HG03064 (cell line): Measurements from ENCODE around the gene SIRT2.

ENCODE experiments used
- ATAC-seq: cut with Tn5 transposase; IDR thresholded peaks from one replicate; pipeline ENCODE4 v1.9.1; 2021; ENCODE audit warnings: low read depth; ENCODE audit not compliant: unreplicated experiment

Gene SIRT2

DNA sequence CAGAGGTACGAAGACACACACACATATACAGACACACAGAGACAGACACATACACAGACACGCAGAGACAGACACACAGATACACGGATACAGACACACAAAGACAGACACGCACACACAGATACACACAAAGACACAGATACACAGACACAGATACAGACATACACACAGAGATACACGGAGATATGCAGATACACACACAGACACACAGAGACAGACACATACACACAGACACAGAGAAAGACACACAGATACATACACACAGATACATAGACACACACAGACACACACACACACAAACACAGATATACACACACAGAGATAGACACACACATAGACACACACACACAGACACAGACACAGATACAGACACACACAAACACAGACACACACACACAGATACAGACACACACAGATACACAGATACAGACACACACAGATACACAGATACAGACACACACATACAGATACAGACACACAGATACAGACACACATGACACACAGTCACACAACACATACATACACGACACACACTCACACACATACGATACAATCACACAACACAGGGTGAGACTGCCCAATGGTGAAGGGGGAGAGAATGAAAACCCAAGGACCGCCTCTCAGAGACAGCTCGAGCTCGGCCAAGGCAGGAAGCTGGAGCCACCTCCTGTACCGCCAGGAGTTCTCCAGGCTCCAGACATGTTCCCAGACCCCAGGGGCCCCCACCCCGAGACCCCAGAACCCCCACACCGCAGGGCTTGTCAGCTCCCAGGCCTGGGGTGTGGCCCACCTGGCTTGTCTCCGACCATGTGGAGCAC is 21.4 kb upstream of the SIRT2 start:
- no peak for ATAC-seq

DNA sequence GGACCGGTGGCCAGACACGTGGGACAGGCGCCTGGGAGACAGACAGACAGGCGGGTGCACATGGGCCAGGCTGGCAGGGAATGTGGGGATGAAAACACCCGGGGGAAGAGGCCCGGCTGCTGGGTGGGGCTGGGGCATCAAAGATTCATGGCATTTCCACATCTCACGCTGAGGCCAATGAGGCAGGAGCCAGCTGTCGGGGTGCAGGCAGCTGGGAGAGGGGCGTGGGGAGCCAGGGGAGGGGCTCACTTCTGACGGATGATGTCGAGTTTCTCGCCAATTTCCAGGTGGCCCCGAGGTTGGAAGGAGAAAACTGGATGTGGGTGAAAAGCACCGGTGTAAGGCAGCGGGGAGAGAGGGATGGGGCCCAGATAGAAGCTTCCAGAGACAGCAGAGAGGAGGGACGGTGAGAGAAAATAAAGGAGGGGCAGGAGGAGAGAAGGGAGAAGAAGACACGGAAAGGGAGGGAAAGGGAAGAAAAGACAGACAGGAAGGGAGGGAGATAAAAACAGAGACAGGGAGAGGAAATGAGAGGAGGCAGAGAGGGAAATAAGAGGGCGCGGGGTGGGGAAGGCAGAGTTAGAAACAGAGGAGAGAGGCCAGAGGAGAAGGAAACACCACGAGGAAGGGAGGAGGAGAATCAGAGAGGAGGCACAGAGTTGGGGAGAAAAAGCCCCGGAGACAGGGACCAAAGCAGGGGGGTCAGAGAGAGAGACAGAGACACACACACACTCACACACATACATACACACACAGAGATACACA is 20.6 kb upstream of the SIRT2 start:
- ATAC-seq, result no peak

DNA sequence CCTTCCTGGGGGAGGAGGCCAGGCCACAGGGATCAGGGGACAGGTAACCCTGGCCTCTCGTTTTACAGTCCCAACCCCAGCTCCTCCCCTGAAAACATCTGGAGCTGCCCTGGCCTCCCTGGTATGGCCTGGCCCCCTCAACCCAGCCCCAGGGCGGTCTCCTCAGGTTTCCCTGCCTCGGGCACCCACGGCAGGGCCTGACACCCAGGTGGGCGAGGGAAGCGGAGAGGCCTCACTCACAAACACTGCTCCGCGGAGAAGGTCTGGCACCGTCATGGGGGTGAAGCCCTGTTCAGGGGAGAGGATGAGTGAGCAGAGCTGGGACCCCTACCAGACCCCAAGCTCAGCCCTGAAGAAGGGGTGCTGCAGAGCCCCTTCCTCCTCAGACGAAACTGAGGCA is 19.1 kb upstream of the SIRT2 start:
- ATAC-seq, result no peak

DNA sequence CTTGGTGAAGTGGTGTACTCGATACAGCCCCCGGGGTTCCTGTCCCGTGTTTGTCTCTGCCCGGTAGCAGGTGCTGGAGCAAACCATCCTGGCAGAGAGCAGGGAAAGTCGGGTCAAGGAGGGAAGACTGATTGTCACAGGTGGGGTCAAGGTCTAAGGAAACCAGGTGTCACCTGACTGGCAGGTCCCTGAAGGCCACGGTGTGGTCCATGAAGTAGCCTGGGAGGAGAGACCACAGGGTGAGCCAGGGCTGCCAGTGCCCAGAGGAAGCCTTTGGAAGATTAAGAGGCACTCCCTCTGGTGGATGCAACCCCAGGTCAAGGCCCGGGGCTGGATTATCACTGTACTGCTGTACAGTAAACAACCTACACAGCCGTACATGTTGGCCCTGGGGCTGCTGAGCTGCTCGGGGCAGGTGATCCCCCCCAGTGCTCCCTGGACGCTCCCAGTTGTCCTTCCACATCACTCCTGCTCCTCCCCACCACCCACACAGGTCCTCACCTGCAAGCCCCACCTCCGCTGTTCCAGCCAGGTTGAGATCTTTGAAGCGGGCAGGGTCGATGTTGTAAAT is 18.6 kb upstream of the SIRT2 start:
- no peak for ATAC-seq

DNA sequence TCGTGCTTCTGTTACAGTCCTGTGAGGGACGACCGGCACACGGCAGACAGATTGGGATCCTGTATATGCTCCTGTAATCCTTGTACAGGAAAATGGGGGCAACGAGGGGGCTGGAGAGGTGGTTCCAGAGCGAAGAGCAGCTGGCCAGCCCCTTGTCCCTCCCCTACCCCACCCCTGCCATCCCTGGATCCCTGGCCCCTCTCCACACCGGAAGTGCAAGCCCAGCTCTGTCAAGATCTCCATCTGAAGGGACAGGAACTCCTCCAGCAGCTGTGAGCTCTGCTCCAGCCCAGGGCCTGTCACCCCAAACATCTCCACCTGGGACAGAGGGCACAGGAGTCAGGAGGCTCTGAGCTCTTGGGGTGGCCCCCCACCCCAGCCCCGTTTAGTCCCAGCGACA is 18.1 kb upstream of the SIRT2 start:
- no peak for ATAC-seq

DNA sequence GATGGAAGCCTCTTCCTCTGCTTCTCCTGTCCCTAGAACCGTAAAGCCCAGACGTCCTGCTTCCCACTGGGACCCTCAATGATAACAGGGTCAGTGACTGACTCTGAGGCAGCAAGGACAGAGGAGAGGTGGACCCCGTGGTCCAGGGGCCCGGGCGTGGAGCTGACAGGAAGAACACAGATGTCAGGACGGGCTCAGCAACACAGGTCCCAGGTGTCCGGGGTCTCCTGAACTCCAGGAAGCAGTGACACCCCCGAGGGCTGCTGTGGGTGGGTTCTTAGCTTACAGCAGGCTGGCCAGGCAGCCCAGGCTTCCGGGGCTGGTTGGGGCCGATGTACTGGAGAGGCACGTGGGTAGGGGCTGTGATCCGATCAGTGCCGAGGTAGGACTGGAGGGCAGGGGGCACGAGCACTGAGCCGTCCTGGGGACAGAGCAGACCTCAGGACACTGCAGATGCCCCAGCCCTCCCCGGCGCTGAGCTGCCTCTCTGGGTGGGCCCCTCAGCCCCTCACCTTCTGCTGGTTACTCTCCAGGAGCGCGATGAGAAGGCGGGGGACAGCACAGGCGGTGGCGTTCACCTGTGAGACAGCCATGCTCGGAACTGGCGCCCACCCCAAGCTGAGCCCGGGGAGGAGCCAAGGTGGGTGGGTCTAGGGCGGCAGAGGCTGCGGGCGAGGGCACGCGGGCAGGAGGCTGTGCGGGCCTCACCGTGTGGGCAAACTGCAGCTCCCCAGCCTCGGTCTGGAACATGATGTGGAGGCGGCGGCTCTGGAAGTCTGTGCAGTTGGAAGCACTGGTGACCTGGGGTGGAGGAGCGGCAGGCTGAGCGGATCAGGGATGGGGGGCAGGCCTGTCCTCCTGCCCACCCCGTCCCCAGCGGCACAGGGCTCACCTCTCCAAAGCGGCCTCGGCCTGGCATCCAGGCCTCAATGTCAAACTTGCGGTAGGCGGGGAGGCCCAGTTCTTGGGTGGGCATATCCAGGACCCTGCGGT is 16.2 kb upstream of the SIRT2 start:
- no peak for ATAC-seq

DNA sequence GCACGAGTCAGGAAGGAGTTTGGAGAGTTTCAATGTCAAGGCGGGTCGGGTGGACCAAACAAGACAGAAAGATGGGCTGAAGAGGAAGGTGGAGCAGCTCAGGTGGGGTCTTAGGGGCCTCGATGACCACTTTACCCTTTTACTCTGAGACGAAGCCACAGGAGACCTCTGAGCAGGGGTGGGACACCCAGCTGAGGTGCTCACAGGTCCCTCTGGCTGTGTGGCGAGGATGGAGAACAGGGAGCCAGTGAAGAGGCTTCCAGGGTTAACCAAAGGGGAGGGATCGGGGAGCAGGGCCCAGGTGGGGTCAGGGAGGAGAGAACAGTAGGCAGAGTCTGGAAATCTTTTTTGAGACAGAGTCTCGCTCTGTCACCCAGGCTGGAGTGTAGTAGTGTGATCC is 14.5 kb upstream of the SIRT2 start:
- no peak for ATAC-seq

DNA sequence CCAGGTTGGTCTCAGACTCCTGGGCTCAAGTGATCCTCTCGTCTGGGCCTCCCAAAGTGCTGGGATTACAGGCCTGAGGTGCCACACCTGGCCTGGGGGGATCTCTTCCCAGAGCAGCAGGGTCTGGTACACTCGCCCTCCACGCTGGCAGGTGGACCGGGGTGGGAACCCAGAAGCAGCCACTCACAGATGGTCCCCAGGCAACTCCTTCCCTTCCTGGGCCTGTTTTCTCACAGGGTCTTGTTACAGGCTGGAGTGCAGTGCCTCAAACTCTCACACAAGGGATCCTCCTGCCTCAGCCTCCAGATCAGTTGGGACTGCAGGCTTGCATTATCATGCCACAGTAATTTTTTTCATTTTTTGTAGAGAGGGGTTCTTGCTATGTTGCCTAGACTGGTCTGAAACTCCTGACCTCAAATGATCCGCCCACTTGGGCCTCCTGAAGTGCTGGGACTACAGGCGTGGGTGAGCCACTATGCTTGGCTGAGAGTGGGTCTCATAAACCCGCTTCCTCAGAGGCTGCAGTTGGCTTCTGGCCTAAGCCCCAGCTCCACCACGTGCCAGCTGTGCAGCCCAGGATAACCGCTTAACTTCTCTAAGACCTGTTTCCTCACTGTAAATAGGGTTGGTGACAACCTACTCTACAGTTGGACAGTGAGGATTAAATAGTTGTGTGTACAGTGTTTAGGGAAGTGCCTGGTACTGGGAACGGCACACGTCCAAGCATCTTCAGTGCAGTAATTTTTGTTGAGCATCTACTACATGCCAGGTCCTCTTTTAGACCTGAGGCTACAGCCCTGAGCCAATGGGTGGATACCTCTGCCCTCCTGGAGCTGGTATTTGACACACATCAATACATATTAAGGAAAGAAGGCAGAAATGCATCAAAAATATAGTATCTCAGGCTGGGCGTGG is 13.4 kb upstream of the SIRT2 start:
- ATAC-seq, result no peak

DNA sequence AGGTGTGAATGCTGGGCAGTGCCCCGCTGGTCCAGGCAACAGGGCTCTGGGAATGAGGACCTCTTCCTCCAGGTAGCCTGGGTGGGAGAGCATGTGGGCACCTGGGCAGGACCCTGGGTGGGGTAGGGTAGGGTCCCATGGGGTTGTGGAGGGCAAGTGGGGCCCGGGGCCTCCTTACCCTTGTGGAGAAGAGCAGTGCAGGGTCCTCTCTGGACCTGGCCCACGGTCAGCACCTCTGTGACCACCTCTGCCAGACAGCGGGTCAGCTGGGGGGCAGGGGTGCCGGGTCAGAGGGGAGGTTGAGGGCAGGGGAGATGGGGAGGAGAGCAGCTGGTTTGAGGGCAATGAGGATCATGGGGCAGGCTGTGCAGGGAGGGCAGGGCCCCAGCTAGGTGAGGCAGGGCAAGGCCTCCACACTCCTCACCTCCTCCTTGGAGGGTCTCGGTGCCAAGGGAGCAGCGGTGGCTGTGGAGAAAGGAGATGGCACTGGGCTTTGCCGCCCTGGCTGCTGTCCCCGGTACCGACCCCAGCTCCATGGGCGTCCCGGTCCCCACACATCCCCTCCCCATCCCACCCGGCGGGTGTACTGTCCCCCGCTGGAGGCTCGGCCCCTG is 12.1 kb upstream of the SIRT2 start:
- no peak for ATAC-seq

DNA sequence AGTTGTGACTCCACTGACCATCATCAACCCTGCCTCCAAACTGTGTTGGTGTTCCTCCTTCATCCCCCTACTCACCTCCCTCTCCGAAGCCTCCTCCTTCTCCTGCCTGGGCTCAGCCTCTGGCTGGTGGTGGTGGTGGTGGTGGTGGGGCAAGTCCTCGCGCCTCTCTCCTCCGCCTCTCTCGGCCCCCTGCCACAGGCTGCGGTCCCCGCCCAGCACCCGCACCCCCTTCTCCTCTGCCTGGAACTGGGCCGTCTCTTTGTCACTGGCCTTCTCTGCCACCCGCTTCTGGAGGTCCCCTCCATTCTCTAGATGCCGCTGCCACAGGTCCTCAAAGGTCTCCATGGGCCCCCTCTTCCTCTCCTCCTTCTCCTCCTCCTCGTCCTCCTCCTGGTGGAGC is 11.1 kb upstream of the SIRT2 start:
- ATAC-seq, result no peak

DNA sequence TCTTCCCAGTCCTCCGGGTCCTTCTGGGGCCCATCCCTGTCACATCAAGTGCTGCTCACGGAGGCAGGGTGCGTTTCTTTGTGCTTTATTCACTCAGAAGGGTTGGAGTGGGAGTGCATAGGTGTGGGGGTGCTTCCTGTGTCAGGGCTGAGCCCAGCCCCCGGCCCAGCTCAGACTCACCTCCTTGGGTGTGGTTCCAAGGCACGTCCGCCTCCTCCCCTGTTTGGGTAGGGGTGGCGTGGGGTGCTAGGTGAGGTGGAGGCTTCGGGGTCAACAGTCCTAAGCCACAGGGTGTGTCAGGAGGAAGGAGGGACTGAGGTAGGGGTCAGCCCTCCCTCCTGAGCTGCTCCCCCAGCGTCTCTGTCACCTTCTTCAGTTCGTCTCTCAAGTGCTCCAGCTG is 9.5 kb upstream of the SIRT2 start:
- no peak for ATAC-seq

DNA sequence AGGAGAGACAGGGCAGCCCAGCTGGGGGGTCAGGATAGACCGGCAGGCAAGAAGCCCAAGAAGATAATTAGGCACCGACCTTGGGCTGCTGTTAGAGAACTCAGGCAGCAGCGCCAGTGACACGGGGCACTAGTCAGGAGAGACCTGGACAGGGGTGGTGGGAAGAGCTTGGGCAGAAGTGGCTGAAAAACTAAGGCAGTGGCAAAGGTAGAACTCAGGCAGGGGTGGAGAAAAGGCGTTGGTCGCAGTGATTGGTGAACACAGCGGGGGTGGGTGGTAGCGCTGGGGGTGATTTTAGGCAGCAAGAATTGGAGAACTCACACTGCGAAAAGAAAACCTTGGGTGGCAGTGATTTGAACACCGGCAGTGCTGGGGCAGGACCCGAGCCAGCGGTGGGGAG is 8.3 kb upstream of the SIRT2 start:
- ATAC-seq, result no peak

DNA sequence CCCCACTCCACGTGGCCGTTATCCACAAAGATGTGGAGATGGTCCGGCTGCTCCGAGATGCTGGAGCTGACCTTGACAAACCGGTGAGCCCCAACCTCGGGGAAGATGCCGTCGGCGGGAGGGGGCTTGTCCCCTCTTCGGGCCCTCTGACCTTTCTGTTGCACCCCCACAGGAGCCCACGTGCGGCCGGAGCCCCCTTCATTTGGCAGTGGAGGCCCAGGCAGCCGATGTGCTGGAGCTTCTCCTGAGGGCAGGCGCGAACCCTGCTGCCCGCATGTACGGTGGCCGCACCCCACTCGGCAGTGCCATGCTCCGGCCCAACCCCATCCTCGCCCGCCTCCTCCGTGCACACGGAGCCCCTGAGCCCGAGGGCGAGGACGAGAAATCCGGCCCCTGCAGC is 7.8 kb upstream of the SIRT2 start:
- no peak for ATAC-seq

DNA sequence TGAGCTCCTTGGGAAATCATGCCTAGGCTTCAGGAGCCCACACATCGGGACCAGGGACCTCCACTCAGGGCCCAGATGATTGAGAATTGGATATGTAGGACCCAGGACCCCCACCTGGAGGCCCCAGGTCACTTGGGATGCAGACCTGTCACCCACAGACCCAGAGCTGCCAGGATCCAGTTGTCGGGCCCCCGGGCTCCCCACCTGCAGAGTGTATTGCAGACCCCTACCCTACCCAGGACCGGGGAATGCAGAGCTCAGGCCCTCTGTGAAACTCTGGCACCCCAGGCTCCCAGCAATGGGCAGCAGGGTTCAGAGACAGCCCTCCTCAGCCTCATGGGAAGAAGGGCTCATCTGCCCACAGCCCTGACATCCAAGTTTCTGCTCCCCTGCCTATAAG is 6.2 kb upstream of the SIRT2 start:
- no peak for ATAC-seq

DNA sequence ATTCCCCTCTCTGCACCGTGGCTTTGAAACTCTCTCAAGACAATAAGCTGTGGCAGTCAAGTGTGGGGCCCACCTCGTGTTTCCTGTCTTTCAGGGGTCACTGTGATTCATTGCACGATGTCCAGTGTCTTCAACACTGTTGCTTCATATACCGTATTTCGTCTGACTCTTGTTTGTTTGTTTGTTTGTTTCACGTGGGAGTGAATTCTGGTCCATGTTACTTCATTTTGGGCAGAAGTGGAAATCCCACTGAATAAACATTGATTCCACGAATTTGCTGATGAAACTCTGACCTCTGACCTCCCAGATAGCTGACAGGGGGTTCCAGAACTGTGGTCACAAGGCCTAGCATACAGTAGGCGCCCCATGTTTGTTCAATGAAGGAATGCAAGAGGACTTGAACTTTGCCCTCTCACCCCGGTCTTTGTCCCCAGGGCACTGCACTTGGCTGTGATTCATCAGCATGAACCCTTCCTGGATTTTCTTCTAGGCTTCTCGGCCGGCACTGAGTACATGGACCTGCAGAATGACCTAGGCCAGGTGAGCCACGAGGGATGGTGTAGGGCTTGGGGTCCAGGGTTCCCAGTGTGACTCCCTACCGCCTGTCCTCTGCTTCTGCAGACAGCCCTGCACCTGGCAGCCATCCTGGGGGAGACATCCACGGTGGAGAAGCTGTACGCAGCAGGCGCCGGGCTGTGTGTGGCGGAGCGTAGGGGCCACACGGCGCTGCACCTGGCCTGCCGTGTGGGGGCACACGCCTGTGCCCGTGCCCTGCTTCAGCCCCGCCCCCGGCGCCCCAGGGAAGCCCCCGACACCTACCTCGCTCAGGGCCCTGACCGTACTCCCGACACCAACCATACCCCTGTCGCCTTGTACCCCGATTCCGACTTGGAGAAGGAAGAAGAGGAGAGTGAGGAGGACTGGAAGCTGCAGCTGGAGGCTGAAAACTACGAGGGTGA is 5.4 kb upstream of the SIRT2 start:
- ATAC-seq, result no peak

DNA sequence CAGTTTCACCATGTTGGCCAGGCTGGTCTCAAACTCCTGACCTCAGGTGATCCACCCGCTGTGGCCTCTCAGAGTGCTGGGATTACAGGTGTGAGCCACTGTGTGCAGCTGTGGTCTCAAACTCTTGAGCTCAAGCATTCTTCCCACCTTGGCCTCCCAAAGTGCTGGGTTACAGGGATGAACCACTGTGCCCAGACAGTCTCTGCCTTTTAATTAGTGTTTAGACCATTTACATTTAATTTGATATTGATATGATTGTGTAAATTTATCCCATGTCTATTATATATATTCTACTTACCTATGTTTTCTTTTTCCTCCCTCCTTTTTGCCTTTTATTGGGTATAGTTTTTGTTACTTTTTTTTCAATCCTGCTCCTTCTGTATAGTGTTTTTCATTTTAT is 2.3 kb upstream of the SIRT2 start:
- no peak for ATAC-seq

DNA sequence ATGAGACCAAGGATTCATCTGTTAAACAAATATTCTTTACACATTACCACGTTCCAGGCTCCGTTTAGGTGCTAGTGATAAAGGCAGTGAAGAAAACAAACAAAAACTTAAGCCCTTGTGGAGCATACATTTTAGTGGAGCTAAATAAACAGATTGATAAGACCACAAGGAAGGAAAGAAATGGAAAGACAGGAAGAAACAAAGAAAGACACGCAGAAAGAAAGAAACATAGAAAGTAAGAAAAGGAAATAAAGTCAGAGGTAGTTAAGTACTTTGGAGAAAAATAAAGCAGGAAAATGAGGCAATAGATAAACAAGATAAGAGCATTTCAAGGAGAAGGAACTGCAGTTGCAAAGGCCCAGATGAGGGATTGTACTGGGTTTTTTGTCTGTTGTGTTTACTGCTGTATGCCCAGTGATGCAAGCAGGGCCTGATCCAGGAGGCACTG is 1.3 kb upstream of the SIRT2 start:
- no peak for ATAC-seq

DNA sequence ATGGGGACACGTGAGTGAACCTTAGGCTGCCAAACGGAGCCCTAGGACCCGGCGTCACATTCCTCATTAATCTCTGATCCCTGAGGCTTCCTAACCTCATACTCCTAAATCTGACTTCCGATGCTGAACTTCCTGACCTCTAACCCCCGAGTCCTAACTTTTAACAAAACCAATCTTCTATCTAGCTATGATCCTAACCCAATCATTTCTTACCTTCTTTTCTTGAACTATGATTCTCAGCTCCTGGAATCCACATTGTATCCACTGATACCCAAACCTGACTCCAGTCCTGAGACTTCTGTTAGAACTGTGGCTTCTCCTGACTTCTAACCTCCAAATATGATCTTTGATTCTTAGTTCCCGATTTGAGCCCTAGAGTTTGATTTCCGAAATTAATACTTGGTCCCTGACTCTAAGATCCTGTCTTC is 798 bp upstream of the SIRT2 start:
- ATAC-seq, result no peak
